H9 (cell line): ENCODE measurements around the gene NIN. TPM values are rescaled to one million over a fixed set of nuclear protein-coding genes. Genes with fewer than 3 reads are reported as not detected.

Source experiments
- DNase-seq: peaks from one replicate; pipeline ENCODE4 v3.0.0-alpha.2; 2017
- H2AFZ ChIP-seq: one replicate; pipeline ENCODE4 v1.6.1; 2013; ENCODE audit warnings: mild to moderate bottlenecking, low read length, control low read depth, moderate library complexity
- H2AK5ac ChIP-seq: 2 replicates; pipeline ENCODE4 v1.6.1; 2013; ENCODE audit warnings: low read length, control low read depth, mixed read lengths; ENCODE audit not compliant: insufficient read length
- H2BK120ac ChIP-seq: one replicate; pipeline ENCODE4 v1.6.1; 2013; ENCODE audit warnings: low read depth, mild to moderate bottlenecking, low read length, control low read depth, inconsistent platforms; ENCODE audit not compliant: poor library complexity, severe bottlenecking
- H2BK12ac ChIP-seq: 2 replicates; pipeline ENCODE4 v1.6.1; 2013; ENCODE audit warnings: low read length, control low read depth, mixed read lengths, low read depth; ENCODE audit not compliant: insufficient read length
- H2BK15ac ChIP-seq: 2 replicates; pipeline ENCODE4 v1.6.1; 2013; ENCODE audit warnings: low read depth, low read length, control low read depth
- H2BK20ac ChIP-seq: one replicate; pipeline ENCODE4 v1.6.1; 2013; ENCODE audit warnings: low read depth, mild to moderate bottlenecking, low read length, control low read depth, inconsistent platforms; ENCODE audit not compliant: poor library complexity, severe bottlenecking
- H2BK5ac ChIP-seq: 2 replicates; pipeline ENCODE4 v1.6.1; 2013; ENCODE audit warnings: low read length, control low read depth, mixed read lengths; ENCODE audit not compliant: insufficient read length
- H3K14ac ChIP-seq: 2 replicates; pipeline ENCODE4 v1.6.1; 2013; ENCODE audit warnings: low read length, control low read depth; ENCODE audit not compliant: insufficient read depth
- H3K18ac ChIP-seq: 2 replicates; pipeline ENCODE4 v1.6.1; 2013; ENCODE audit warnings: low read depth, mild to moderate bottlenecking, mixed read lengths, low read length, control low read depth; ENCODE audit not compliant: insufficient read length
- H3K23ac ChIP-seq: 2 replicates; pipeline ENCODE4 v1.6.1; 2013; ENCODE audit warnings: low read length, control low read depth, mixed read lengths, low read depth; ENCODE audit not compliant: insufficient read length
- H3K23me2 ChIP-seq: 2 replicates; pipeline ENCODE4 v1.6.1; 2013; ENCODE audit warnings: low read depth, mild to moderate bottlenecking, mixed read lengths, low read length, control low read depth; ENCODE audit not compliant: insufficient read length, poor library complexity, severe bottlenecking
- H3K27ac ChIP-seq: 2 replicates; pipeline ENCODE4 v1.5.1; 2013; ENCODE audit warnings: low read length, control low read depth, mixed read lengths, low read depth; ENCODE audit not compliant: insufficient read length
- H3K27me3 ChIP-seq: 2 replicates; pipeline ENCODE4 v1.6.1; 2013; ENCODE audit warnings: low read length, control low read depth, inconsistent platforms; ENCODE audit not compliant: insufficient read depth
- H3K4ac ChIP-seq: 2 replicates; pipeline ENCODE4 v1.6.1; 2013; ENCODE audit warnings: low read depth, mild to moderate bottlenecking, control low read depth, inconsistent platforms, low read length, moderate library complexity
- H3K4me1 ChIP-seq: 2 replicates; pipeline ENCODE4 v1.6.1; 2013; ENCODE audit warnings: low read length, control low read depth, inconsistent platforms; ENCODE audit not compliant: insufficient read depth
- H3K4me2 ChIP-seq: 2 replicates; pipeline ENCODE4 v1.6.1; 2013; ENCODE audit warnings: low read length, control low read depth, mixed read lengths; ENCODE audit not compliant: insufficient read length, insufficient read depth
- H3K56ac ChIP-seq: 2 replicates; pipeline ENCODE4 v1.6.1; 2013; ENCODE audit warnings: low read depth, mild to moderate bottlenecking, mixed read lengths, low read length, control low read depth; ENCODE audit not compliant: insufficient read length
- H3K79me1 ChIP-seq: 2 replicates; pipeline ENCODE4 v1.6.1; 2013; ENCODE audit warnings: low read depth, mild to moderate bottlenecking, moderate library complexity, low read length, control low read depth, inconsistent platforms; ENCODE audit not compliant: insufficient read depth, poor library complexity, severe bottlenecking
- H3K79me2 ChIP-seq: 2 replicates; pipeline ENCODE4 v1.6.1; 2013; ENCODE audit warnings: low read length, control low read depth, inconsistent platforms; ENCODE audit not compliant: insufficient read depth
- H3K9ac ChIP-seq: 2 replicates; pipeline ENCODE4 v1.6.1; 2013; ENCODE audit warnings: low read length, control low read depth, mixed read lengths; ENCODE audit not compliant: insufficient read length; ENCODE audit errors: extremely low read depth
- H3K9me3 ChIP-seq: one replicate; pipeline ENCODE4 v1.6.1; 2013; ENCODE audit warnings: low read depth, low read length, inconsistent platforms; ENCODE audit not compliant: control insufficient read depth
- H3T11ph ChIP-seq: one replicate; pipeline ENCODE4 v1.6.1; 2013; ENCODE audit warnings: mild to moderate bottlenecking, low read length, control low read depth, inconsistent platforms
- H4K20me1 ChIP-seq: one replicate; pipeline ENCODE4 v1.6.1; 2013; ENCODE audit not compliant: control insufficient read depth, insufficient read length, insufficient read depth
- H4K5ac ChIP-seq: 2 replicates; pipeline ENCODE4 v1.6.1; 2013; ENCODE audit warnings: low read depth, mild to moderate bottlenecking, mixed read lengths, low read length, control low read depth; ENCODE audit not compliant: insufficient read length
- H4K8ac ChIP-seq: replicated peaks from 2 replicates; pipeline ENCODE4 v1.6.1; 2013; ENCODE audit warnings: low read length, control low read depth, mixed read lengths, low read depth; ENCODE audit not compliant: insufficient read length
- H4K91ac ChIP-seq: 2 replicates; pipeline ENCODE4 v1.6.1; 2013; ENCODE audit warnings: low read depth, mild to moderate bottlenecking, moderate library complexity, mixed read lengths, low read length, control low read depth; ENCODE audit not compliant: insufficient read length
- H3K27ac Mint-ChIP-seq, 3 experiments: 2 replicates in 2 of 3; 3 replicates in 1 of 3; pipeline ENCODE4 v1.8.0; 2020 to 2021; ENCODE audit warnings: mixed read lengths in 3 of 3, mild to moderate bottlenecking in 1 of 3, moderate library complexity in 1 of 3
- H3K27me3 Mint-ChIP-seq: 2 replicates; pipeline ENCODE4 v1.8.0; 2021; ENCODE audit warnings: low read depth, mild to moderate bottlenecking, moderate library complexity, mixed read lengths
- H3K36me3 Mint-ChIP-seq, 3 experiments: 2 replicates in 2 of 3; 3 replicates in 1 of 3; pipeline ENCODE4 v1.8.0; 2020 to 2021; ENCODE audit warnings: low read depth in 3 of 3, mixed read lengths in 3 of 3; ENCODE audit not compliant: insufficient read depth in 1 of 3
- H3K4me1 Mint-ChIP-seq, 2 experiments: 2 replicates each; pipeline ENCODE4 v1.8.0; 2020; ENCODE audit warnings: mixed read lengths in 2 of 2
- H3K4me3 Mint-ChIP-seq, 2 experiments: 2 replicates in 1 of 2; 3 replicates in 1 of 2; pipeline ENCODE4 v1.8.0; 2020 to 2021; ENCODE audit warnings: mild to moderate bottlenecking in 2 of 2, mixed read lengths in 2 of 2, moderate library complexity in 1 of 2
- H3K9me3 Mint-ChIP-seq, 2 experiments: 2 replicates in 1 of 2; 3 replicates in 1 of 2; pipeline ENCODE4 v1.8.0; 2020; ENCODE audit warnings: mild to moderate bottlenecking in 2 of 2, mixed read lengths in 2 of 2, moderate library complexity in 1 of 2
- total RNA-seq: library from RNA; stranded (reverse); gene quantifications from 2 replicates; pipeline ENCODE4 v1.2.1, GENCODE V29; 2021
- TF ChIP-seq, protein P1 (sequence below): fragments of 200-600 bp; sonication (generic); conservative IDR thresholded peaks from 3 replicates; pipeline ENCODE4 v1.8.0; 2021; ENCODE audit warnings: antibody characterized with exemption, mild to moderate bottlenecking

The NIN gene
- total RNA-seq, 1 experiment from 2014 or later, result 18.4 TPM

DNA sequence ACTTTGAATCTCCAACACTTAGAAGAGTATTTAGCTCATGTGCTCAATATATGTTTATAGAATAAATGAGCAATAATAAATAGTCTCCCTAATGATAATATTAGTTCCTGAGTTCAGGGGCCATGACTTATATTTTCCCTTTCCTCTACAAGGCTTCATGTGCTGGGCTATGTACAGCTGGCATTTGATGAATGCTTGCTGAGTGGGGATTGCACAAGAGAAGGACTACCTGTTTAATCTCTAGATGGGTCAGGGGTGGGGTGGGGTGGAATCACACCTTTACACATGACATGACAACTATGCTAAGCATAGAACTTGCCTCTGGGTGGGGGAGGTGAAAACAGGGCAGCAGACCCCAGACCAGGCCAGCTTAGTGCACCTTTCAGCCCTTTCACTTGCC is 33.3 kb upstream of the NIN start:
- Histone ChIP-seq H2BK20ac (no peak overlapping the region), H3K56ac (no peak overlapping the region), H3K9ac (no peak overlapping the region), H3K79me1 (no peaks in the 10 kb centered on the region), H3K4me1 (peaks cover 4% of the 10 kb centered on the region), H3K4ac (no peak overlapping the region), H2AFZ (no peak overlapping the region), H3K18ac (no peak overlapping the region), H3K27ac (no peak overlapping the region), H3K9me3 (no peaks in the 10 kb centered on the region), H3T11ph (no peak overlapping the region), H4K8ac (no peak overlapping the region), H3K14ac (no peak overlapping the region), H4K91ac (no peak overlapping the region), H4K20me1 (no peaks in the 10 kb centered on the region), H3K79me2 (no peaks in the 10 kb centered on the region), H3K23ac (no peak overlapping the region), H2AK5ac (no peak overlapping the region), H3K23me2 (no peaks in the 10 kb centered on the region), H2BK15ac (no peak overlapping the region), H3K4me2 (no peak overlapping the region), H2BK120ac (no peak overlapping the region), H3K27me3 (no peaks in the 10 kb centered on the region), H4K5ac (no peak overlapping the region), H2BK12ac (no peak overlapping the region), H2BK5ac (no peak overlapping the region)
- no peak overlapping the region for H3K27ac Mint-ChIP-seq
- peaks cover 5% of the 10 kb centered on the region for H3K27me3 Mint-ChIP-seq
- no peak for DNase-seq
- no peaks in the 10 kb centered on the region for H3K36me3 Mint-ChIP-seq
- TF ChIP-seq, protein P1, sequence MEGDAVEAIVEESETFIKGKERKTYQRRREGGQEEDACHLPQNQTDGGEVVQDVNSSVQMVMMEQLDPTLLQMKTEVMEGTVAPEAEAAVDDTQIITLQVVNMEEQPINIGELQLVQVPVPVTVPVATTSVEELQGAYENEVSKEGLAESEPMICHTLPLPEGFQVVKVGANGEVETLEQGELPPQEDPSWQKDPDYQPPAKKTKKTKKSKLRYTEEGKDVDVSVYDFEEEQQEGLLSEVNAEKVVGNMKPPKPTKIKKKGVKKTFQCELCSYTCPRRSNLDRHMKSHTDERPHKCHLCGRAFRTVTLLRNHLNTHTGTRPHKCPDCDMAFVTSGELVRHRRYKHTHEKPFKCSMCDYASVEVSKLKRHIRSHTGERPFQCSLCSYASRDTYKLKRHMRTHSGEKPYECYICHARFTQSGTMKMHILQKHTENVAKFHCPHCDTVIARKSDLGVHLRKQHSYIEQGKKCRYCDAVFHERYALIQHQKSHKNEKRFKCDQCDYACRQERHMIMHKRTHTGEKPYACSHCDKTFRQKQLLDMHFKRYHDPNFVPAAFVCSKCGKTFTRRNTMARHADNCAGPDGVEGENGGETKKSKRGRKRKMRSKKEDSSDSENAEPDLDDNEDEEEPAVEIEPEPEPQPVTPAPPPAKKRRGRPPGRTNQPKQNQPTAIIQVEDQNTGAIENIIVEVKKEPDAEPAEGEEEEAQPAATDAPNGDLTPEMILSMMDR, result no peak
- H3K4me1 Mint-ChIP-seq, result peaks cover 26 to 27% of the 10 kb centered on the region in 2 experiments
- no peaks in the 10 kb centered on the region for H3K9me3 Mint-ChIP-seq
- no peak overlapping the region for H3K4me3 Mint-ChIP-seq
